Erythroblast (primary cell): ENCODE results near the gene PLXND1.

Source experiments
- GATA1 ChIP-seq: IDR thresholded peaks from 2 replicates; pipeline ENCODE4 v1.6.1; 2011; ENCODE audit warnings: low read depth, mild to moderate bottlenecking, control low read depth, low read length, moderate library complexity
- POLR2A ChIP-seq: IDR thresholded peaks from 2 replicates; pipeline ENCODE4 v1.6.1; 2011; ENCODE audit warnings: mild to moderate bottlenecking, low read length

- TF ChIP-seq POLR2A (no peak), GATA1 (no peak)
Observed at GRCh38 chr3:129572603-129573002, 33.9 kb downstream of the PLXND1 start.
